Retina (tissue), 1 donor: ENCODE measurements around the gene LMAN1L.

Experiments
- DNase-seq: peaks from one replicate; pipeline ENCODE4 v3.0.0-alpha.2; 2016

Gene LMAN1L

GRCh38 chr15:74817370-74817737, 4.7 kb downstream of the LMAN1L start:
- DNase-seq, result peak; percentile 56

- DNase-seq, result no peak
Observed at GRCh38 chr15:74820056-74820455, 7.4 kb downstream of the LMAN1L start.

DNA sequence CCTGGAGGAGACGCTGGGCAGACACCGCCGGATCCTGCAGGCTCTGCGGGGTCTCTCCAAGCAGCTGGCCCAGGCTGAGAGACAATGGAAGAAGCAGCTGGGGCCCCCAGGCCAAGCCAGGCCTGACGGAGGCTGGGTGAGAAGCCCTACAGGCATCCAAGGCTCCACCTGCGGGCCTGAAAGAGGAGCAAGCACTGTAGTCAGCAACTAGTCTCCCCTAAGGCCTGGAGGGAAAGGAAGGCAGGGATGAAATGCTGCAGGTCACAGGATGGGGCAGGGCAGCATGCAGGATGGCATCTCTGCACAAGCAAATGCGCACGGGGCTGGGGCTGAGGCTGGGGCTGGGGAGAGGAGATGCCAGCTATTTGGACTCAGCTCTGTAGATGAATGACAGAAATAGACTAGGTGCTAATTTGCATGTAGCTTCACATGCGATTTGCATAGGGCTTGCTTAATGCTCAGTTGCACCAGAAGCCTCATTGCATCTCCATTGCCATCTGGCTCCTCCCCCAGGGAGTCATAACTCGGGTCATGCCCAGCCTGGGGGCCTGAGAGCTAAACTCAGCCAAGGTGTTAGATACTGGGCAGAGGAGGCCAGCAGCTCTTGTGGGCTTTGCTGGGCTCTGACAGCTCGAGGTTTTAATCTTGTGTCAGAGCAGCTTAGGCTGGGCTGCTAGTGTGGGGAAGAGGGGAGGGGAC, 8.6 kb downstream of the LMAN1L start:
- peak; percentile 75 for DNase-seq

- DNase-seq, result peak; percentile 43
Observed at GRCh38 chr15:74821790-74822158, 9.1 kb downstream of the LMAN1L start.

GRCh38 chr15:74822233-74822632, 9.6 kb downstream of the LMAN1L start:
- no peak for DNase-seq

DNA sequence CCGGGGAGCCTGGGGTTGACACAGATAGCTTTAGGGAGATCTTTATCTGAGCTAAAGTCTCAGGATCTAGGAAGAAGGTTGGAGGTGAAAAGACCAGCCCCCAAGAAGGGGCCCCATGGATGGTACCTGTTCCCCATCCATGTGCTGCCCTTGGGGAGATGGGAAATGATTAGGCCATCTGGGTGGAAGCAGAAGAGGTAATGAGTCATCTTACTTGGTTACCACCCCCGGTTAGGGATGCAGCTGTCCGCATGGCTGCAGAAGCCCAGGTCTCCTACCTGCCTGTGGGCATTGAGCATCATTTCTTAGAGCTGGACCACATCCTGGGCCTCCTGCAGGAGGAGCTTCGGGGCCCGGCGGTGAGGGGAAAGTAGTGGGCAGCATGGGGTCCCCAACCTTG, 10.7 kb downstream of the LMAN1L start:
- no peak for DNase-seq

DNA sequence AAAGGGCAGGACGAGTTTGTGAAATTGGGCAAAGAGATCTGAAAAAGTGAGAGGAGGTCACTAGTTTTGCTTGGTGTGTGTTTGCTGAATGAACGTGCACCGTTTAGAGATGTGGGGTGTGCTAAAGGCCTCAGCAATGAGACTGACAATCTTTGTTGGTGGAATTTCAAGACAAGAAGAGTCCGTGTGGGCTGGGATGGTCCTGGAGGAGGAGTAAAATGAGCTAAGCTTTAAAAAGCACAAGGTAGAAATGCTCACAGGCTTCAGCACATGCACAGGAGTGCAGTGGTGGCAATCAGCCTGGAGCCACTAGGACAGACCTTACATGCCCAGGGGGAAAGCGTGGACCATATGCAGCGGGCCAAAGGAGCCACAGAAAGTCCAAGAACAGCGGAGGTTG, 12.3 kb downstream of the LMAN1L start:
- DNase-seq, result no peak

DNA sequence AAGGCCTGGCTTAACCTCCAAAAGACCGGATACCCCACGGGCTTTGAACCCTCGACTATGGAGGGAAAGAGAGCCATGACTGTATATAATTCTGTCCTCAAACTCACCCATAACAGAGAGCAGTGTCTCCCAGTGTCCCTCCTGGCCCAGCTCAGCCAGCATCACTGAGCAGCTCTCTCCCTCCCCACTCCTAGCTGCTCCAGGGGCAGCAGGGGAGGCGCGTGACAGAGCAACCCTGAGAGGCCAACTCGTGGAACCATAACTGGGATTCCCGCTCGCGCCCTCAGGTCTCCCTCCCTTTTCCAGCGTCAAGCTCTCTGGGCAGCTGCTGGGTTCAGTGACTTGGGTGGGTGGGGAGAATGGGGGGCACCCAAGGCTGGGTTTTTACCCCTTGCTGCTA, 13.2 kb downstream of the LMAN1L start:
- peak; percentile 32 for DNase-seq

DNA sequence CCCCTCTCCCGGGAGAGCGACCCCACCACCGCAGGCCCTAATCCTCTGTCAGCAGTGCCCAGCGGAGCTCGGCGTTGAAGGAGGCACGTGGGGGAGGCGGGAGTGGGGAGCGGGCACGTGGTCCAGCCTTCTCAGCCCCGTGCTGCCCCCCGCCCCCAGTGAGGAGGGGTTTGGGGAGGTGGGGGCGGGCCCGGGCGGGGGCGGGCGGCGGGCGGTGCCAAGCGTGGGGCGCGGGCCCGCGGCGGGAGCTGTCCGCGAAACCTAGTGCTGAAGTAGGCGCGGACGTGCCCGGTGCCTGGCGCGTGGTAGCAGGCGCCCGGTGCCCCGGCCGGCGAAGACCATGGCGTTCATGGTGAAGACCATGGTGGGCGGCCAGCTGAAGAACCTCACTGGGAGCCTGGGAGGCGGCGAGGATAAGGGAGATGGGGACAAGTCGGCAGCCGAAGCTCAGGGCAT, 13.8 kb downstream of the LMAN1L start, which contains the start of gene CPLX3:
Gene CPLX3 (plus strand): TSS at position 264 of the 456 bp plus-strand sequence. CDS start 77 bp downstream, at position 341.
- peak; percentile 63 for DNase-seq

DNA sequence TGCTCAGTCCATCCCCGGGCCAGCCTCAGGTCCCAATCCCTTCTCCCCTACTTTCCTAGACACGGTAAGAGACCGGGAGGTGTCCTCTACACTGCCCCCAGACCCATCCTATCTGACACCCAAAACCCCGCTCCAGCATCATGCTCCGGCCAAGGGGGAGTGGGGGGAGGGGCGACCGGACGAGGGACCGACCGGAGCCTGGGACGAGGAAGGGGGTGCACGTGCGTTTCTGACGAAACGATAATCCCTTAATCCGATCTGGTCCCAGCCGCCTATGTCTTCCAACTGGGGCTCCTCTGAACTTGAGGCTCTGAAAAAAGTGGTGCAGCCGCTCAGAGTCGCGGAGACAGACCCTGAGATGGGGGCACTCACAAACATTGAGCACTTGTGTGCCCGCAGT, 14.3 kb downstream of the LMAN1L start:
- peak; percentile 33 for DNase-seq

GRCh38 chr15:74827614-74828013, 15.0 kb downstream of the LMAN1L start:
- peak; percentile 12 for DNase-seq

- no peak for DNase-seq
Observed at GRCh38 chr15:74828835-74829234, 16.2 kb downstream of the LMAN1L start.

DNA sequence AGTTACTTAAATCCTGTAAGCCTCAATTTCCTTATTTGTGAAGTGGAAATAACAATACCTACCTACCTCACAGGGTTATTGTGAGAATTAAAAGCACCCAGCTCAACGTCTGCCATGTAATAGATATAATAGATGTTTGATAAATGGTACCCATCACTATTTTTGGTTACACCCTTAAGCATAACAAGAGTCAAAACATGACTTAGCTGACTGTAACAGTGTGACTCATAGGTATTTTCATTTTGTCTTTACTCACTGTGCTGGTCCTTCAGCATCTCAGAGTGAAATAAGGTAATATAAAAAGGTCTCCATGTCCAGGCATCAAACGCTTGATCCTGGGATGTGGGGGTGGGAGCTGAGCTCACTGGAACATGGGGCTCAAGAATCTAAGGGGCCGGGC, 16.9 kb downstream of the LMAN1L start:
- no peak for DNase-seq

- DNase-seq, result no peak
Observed at GRCh38 chr15:74829991-74830390, 17.4 kb downstream of the LMAN1L start.

- DNase-seq, result no peak
Observed at GRCh38 chr15:74830868-74831267, 18.2 kb downstream of the LMAN1L start.

DNA sequence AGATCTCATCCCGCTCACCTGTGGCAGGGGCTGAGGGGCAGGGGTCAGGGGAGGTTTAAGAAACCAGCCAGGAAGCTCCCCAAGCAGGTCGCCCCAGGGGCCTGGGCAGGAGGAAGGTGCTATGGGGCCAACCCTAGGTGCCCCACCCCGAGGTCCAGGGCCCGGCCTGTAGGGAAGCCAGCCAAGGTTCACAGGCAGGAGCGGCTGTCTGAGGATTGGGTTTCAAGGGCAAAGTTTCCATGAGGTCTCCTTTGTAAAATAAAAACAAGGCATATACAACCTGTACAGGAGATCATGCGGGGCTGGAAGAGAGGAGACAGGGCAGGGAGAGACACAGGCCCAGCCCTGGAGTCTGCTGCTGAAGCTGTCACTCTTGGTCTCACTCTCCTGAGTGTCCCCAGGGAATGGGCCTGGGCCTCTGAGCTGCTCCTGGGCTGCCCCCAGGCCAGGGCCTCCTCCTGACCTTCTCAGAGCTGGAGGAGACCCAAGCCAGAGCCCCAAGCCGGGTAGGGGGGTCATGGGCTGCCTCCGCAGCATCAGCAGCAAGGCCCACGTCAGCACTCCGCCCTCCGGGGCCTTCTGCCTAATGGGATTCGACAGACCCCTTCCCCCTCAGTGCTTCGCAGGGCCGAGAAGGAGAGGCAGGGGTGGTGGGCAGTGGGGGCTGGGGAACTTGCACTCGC, 19.3 kb downstream of the LMAN1L start:
- peak; percentile 88 for DNase-seq

GRCh38 chr15:74832826-74833225, 20.2 kb downstream of the LMAN1L start:
- no peak for DNase-seq

DNA sequence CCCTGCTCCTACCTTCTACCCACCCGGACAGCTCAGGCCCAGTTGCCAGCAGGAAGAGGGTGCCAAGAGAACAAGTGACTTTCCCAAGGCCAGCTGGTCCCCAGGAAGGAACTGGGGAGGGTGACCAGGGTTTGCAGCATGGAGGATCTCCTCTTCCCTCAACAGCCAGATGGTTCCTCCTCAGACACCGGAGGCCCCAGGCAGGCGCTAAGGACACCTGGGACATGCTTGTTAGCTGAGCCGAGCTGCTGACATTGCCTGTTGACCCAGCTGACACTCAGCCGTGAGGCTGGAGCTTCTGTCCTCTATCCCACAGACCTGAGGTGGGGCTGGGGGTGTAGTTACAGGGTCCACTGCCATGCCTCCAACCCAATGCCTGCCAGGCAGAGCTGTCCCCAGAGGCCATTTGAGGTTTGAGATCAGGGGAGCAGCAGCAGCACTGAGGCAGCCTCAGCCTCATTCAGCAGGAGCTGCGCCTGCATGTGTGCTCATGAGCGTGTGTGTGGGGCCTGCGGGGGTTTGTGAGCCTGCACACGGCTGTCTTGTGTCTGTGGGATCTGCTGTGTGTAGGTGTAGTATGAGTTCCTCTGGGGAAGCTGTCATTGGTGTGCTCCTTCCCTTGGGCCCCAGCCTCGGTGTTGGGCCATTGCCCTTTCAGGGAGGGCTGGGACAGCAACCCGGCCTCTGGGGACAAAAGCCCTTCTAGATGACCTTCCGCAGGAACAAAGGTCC, 20.9 kb downstream of the LMAN1L start:
- peak; percentile 60 for DNase-seq

DNA sequence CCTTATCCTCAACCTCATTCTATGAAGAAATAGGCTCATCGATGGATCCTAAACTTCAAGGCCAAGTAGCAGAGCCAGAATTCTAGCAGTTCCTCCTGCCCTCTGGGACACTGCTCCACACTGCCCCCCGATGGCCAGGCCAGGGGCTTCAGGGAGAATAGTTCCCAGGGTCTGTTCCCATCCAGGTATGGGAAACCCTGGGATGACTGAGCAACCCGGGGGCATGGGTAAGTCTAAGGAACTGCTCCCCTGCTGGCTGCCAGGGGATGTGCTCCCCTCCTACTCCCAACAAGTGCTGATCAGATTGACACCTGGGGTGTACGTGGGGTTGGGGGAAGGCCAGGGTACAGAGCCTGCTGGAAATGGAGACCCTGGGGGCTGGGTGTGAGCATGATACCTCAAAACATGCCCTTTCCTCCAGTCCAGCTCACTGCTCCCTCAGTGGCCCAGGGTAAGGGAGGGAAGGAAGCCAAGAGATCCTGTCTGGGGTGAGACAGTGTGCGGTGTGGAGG, 22.7 kb downstream of the LMAN1L start:
- no peak for DNase-seq

GRCh38 chr15:74836846-74837245, 24.2 kb downstream of the LMAN1L start:
- no peak for DNase-seq

DNA sequence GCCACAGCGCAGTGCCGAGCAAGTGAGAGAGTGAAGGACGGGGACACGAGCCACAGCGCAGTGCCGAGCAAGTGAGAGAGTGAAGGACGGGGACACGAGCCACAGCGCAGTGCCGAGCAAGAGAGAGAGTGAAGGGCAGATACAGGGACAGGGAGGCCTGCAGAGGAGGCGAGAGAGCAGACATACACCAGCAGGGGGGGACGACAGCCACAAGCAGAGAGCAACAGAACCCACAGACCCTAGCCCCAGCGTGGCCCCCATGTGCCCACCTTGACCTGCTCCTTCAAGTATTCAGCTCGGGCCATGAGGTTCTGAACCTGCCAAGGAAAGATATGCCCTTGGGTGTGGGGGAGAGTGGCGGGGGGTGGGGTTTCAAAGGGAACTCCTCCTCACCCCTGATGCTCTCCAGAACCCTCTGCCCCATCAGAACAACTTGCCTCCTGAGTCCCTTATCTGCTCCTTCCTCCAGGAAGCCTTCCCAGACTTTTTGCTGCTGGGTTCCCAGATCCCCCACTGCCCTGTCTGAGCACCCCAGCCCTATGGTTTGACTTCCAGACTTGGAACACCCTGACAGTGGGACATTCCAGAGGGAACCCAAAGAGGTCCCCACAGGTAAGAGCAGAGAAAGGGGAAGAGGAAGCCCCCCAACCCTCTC, 25.0 kb downstream of the LMAN1L start:
- no peak for DNase-seq

GRCh38 chr15:74838137-74838516, 25.5 kb downstream of the LMAN1L start:
- DNase-seq, result no peak
